GM23338 (cell line): ENCODE data around the gene HRK. TPM values are rescaled to one million over a fixed set of nuclear protein-coding genes. Genes with fewer than 3 reads are reported as not detected.

Experiments
- ETS1 ChIP-seq: IDR thresholded peaks from 2 replicates; pipeline ENCODE4 v1.6.1; 2016; ENCODE audit warnings: antibody characterized with exemption
- NANOG ChIP-seq: IDR thresholded peaks from 2 replicates; pipeline ENCODE4 v1.6.1; 2016; ENCODE audit warnings: antibody characterized with exemption, borderline replicate concordance
- REST ChIP-seq: IDR thresholded peaks from one replicate; pipeline ENCODE4 v1.6.1; 2018; ENCODE audit warnings: antibody characterized with exemption; ENCODE audit not compliant: unreplicated experiment
- ZNF114 ChIP-seq: fragments of 250-450 bp; sonication (Bioruptor Pico); IDR thresholded peaks from 2 replicates; pipeline ENCODE4 v1.5.0; 2020; ENCODE audit warnings: mild to moderate bottlenecking, moderate library complexity
- ZNF462 ChIP-seq: fragments of 250-450 bp; sonication (Bioruptor Pico); IDR thresholded peaks from 2 replicates; pipeline ENCODE4 v1.5.0; 2020; ENCODE audit warnings: mild to moderate bottlenecking, moderate library complexity
- polyA plus RNA-seq: library from polyadenylated mRNA; unstranded; fragments of >200 nt; fragmentation: Nextera tagmentation; extraction: Ambion mirVana; gene quantifications from 2 replicates; pipeline ENCODE4 v1.2.1, GENCODE V29; 2016
- total RNA-seq: library from RNA; depleted of rRNA; stranded (reverse); fragments of >200 nt; shearing (Covaris generic); gene quantifications from 2 replicates; pipeline ENCODE4 v1.2.3, GENCODE V29; 2014

Gene HRK
- total and polyA plus RNA-seq, 2 experiments from 2014 or later = 1.7 to 1.9 TPM

GRCh38 chr12:116849216-116849615, 32.0 kb downstream of the HRK start (continued):
- TF ChIP-seq ZNF462 (CRISPR knock-in tag) (no peak), ETS1 (no peak), REST (no peak), ZNF114 (no peak), NANOG (no peak)
